Loucy (cell line): Measurements from ENCODE around the gene QPCT.

Experiments
- H2AFZ ChIP-seq: fragments of 200-600 bp; sonication (generic); 2 replicates; pipeline ENCODE4 v1.6.0; 2016; ENCODE audit warnings: antibody characterized with exemption, mild to moderate bottlenecking, low read length, moderate library complexity
- H3F3A ChIP-seq: fragments of 200-600 bp; 2 replicates; pipeline ENCODE4 v1.6.0; 2016; ENCODE audit warnings: antibody characterized with exemption, low read depth, mild to moderate bottlenecking
- H3K27me3 ChIP-seq: fragments of 200-600 bp; sonication (generic); 2 replicates; pipeline ENCODE4 v1.6.1; 2014; ENCODE audit warnings: low read length, mild to moderate bottlenecking; ENCODE audit not compliant: insufficient read depth, poor library complexity, severe bottlenecking
- H3K36me3 ChIP-seq: fragments of 200-600 bp; sonication (generic); 2 replicates; pipeline ENCODE4 v1.6.1; 2016; ENCODE audit warnings: low read length; ENCODE audit not compliant: insufficient read depth
- H3K4me1 ChIP-seq: fragments of 200-600 bp; sonication (generic); 2 replicates; pipeline ENCODE4 v1.5.1; 2014; ENCODE audit warnings: low read length, mild to moderate bottlenecking; ENCODE audit not compliant: insufficient read depth, poor library complexity, severe bottlenecking
- H3K4me2 ChIP-seq: fragments of 200-600 bp; sonication (generic); 2 replicates; pipeline ENCODE4 v1.6.0; 2014; ENCODE audit warnings: antibody characterized with exemption, low read length, low read depth, mild to moderate bottlenecking; ENCODE audit not compliant: poor library complexity, severe bottlenecking
- H3K4me3 ChIP-seq: fragments of 200-600 bp; sonication (generic); 2 replicates; pipeline ENCODE4 v1.5.1; 2014; ENCODE audit warnings: low read length, mild to moderate bottlenecking, mixed read lengths; ENCODE audit not compliant: poor library complexity, severe bottlenecking
- H3K79me2 ChIP-seq: fragments of 200-600 bp; sonication (generic); 2 replicates; pipeline ENCODE4 v1.6.1; 2014; ENCODE audit warnings: low read length; ENCODE audit not compliant: insufficient read depth
- H3K9ac ChIP-seq: fragments of 200-600 bp; sonication (generic); 2 replicates; pipeline ENCODE4 v1.6.0; 2014; ENCODE audit warnings: mild to moderate bottlenecking, low read depth, low read length, moderate library complexity; ENCODE audit not compliant: poor library complexity, severe bottlenecking
- H3K9me2 ChIP-seq: fragments of 200-600 bp; sonication (generic); replicated peaks from 2 replicates; pipeline ENCODE4 v1.6.1; 2016; ENCODE audit warnings: low read depth, low read length, mixed read lengths
- H3K9me3 ChIP-seq: fragments of 200-600 bp; sonication (generic); 2 replicates; pipeline ENCODE4 v1.6.1; 2014; ENCODE audit warnings: mild to moderate bottlenecking, antibody characterized with exemption, low read length, low read depth; ENCODE audit not compliant: insufficient read depth
- H4K20me1 ChIP-seq: fragments of 200-600 bp; sonication (generic); 2 replicates; pipeline ENCODE4 v1.6.0; 2014; ENCODE audit warnings: antibody characterized with exemption, low read length, mild to moderate bottlenecking; ENCODE audit not compliant: insufficient read depth, poor library complexity, severe bottlenecking
- EZH2phosphoT487 ChIP-seq: fragments of 200-600 bp; IDR thresholded peaks from 2 replicates; pipeline ENCODE4 v1.6.1; 2018; ENCODE audit warnings: antibody characterized with exemption, mild to moderate bottlenecking, moderate library complexity, borderline replicate concordance
- TF ChIP-seq, protein P1 (sequence below): fragments of 200-600 bp; sonication (generic); conservative IDR thresholded peaks from 2 replicates; pipeline ENCODE4 v1.5.1; 2014; ENCODE audit warnings: mild to moderate bottlenecking, antibody characterized with exemption, low read length

Gene QPCT

DNA sequence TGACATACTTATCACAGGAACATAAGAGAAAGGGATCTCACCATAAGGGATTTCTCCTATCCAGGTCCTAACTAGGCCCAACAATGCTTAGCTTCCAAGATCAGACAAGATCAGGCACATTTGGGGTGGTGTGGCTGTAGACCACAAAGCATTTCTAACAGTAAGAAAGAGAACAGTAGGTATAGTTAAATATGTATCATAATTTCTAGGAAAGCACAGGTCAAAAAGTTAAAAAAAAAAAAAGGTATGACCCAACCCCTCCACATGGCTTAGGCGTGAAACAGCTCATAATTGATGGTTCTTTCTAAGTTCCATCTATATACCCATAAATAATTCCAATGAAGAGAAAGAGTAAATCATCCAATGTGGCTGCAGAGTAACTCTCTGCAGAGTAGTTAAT, 26.7 kb upstream of the QPCT start:
- no peaks in the 10 kb centered on the region for H3K9me2 ChIP-seq
- peaks cover 89% of the 10 kb centered on the region for H4K20me1 ChIP-seq
- TF ChIP-seq, protein P1, sequence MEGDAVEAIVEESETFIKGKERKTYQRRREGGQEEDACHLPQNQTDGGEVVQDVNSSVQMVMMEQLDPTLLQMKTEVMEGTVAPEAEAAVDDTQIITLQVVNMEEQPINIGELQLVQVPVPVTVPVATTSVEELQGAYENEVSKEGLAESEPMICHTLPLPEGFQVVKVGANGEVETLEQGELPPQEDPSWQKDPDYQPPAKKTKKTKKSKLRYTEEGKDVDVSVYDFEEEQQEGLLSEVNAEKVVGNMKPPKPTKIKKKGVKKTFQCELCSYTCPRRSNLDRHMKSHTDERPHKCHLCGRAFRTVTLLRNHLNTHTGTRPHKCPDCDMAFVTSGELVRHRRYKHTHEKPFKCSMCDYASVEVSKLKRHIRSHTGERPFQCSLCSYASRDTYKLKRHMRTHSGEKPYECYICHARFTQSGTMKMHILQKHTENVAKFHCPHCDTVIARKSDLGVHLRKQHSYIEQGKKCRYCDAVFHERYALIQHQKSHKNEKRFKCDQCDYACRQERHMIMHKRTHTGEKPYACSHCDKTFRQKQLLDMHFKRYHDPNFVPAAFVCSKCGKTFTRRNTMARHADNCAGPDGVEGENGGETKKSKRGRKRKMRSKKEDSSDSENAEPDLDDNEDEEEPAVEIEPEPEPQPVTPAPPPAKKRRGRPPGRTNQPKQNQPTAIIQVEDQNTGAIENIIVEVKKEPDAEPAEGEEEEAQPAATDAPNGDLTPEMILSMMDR: no peak
- no peak for TF ChIP-seq EZH2phosphoT487
- no peaks in the 10 kb centered on the region for H3K9me3 ChIP-seq
- peaks cover 80% of the 10 kb centered on the region for H3K4me1 ChIP-seq
- H3F3A ChIP-seq: no peaks in the 10 kb centered on the region; the same call in 1 of the 2 replicates
- no peaks in the 10 kb centered on the region for H3K36me3 ChIP-seq
- H3K9ac ChIP-seq: no peak overlapping the region
- peak overlapping the region; percentile 96 for H3K4me3 ChIP-seq
- no peaks in the 10 kb centered on the region for H3K27me3 ChIP-seq
- H3K4me2 ChIP-seq: peak overlapping the region; percentile 97
- H3K79me2 ChIP-seq: peaks cover 100% of the 10 kb centered on the region
- H2AFZ ChIP-seq: no peak overlapping the region

DNA sequence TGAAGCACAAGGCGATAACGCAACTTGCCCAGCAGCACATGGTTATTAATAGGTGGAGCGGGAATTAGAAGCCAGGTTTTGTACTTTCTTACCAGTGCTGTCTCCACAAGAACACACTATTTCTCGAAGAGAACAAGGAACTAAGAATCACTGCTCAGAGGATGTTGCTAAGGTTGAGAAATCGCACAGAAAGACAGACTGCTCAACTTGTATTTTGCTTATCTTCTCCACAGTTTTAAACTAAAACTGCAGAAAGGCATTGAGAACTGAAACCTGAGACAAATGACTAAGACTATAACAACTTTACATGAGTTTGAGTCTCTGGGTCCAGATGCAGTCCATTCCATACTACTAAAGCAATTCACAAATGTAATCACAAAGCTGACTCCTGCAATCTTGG, 26.0 kb upstream of the QPCT start:
- Histone ChIP-seq H3K9ac (no peak overlapping the region), H3K4me1 (peaks cover 80% of the 10 kb centered on the region), H3K9me2 (no peaks in the 10 kb centered on the region), H3F3A (no peaks in the 10 kb centered on the region; the same call in 1 of the 2 replicates), H3K9me3 (no peaks in the 10 kb centered on the region), H3K4me2 (peak overlapping the region; percentile 97), H4K20me1 (peaks cover 89% of the 10 kb centered on the region), H3K79me2 (peaks cover 100% of the 10 kb centered on the region), H3K27me3 (no peaks in the 10 kb centered on the region), H3K4me3 (peak overlapping the region; percentile 96), H3K36me3 (no peaks in the 10 kb centered on the region), H2AFZ (no peak overlapping the region)
- TF ChIP-seq EZH2phosphoT487: no peak
- TF ChIP-seq, protein P1: no peak

DNA sequence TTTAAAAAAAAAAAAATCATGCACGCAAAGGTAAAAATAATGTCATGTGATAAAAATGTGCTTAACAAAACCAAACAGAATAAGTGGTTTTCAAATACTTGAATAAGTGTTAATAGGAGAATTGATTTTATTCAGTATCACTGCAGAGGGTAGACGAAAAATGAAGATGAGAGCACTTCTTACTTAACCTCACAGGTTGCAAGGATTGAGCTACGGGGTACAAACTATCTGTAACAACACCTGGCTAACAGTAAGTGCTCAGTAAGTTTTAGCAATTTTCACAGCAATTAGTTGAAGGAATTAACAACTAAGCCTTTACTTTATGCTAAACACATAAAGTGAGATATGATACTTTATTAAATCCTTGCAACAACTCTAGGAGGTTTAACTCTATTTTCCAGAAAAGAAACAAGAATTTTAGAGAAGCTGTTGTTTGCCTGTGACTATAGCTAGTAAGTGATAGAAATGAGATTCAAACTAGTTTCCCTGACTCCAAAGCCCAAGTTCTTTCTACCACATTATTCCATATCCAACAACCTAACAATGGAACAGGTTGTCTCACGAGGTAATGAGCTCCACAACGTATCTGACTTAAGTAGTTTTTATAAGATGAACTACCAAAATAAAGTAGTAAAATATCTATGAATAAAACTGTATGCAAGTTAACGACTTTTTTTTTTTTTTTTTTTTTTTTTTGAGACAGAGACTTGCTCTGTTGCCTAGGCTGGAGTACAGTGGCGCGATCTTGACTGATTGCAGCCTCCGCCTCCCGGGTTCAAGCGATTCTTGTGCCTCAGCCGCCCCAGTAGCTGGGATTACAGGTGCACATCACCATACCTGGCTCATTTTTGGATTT, 24.4 kb upstream of the QPCT start:
- peak overlapping the region; percentile 25 for H3K9ac ChIP-seq
- H3K4me3 ChIP-seq: peak overlapping the region; percentile 96
- H3K9me3 ChIP-seq: no peaks in the 10 kb centered on the region
- no peak overlapping the region for H2AFZ ChIP-seq
- H3K27me3 ChIP-seq: no peaks in the 10 kb centered on the region
- H3K4me2 ChIP-seq: peak overlapping the region; percentile 97
- H4K20me1 ChIP-seq: peaks cover 77% of the 10 kb centered on the region
- TF ChIP-seq, protein P1: no peak
- no peak for TF ChIP-seq EZH2phosphoT487
- H3K4me1 ChIP-seq: peaks cover 71% of the 10 kb centered on the region
- H3K9me2 ChIP-seq: no peaks in the 10 kb centered on the region
- H3K36me3 ChIP-seq: no peaks in the 10 kb centered on the region
- peaks cover 92% of the 10 kb centered on the region for H3K79me2 ChIP-seq
- no peaks in the 10 kb centered on the region; the same call in 1 of the 2 replicates for H3F3A ChIP-seq
